HEK293T (cell line): ENCODE results near the gene CLDN16.

Experiments used
- CTBP1 ChIP-seq: fragments of 450-650 bp; IDR thresholded peaks from 2 replicates; pipeline ENCODE4 v1.6.1; 2016; ENCODE audit warnings: borderline replicate concordance
- NFRKB ChIP-seq: fragments of 450-650 bp; IDR thresholded peaks from 2 replicates; pipeline ENCODE4 v1.6.1; 2016; ENCODE audit warnings: mild to moderate bottlenecking, moderate library complexity
- PKNOX1 ChIP-seq: fragments of 450-650 bp; IDR thresholded peaks from 2 replicates; pipeline ENCODE4 v1.6.1; 2016

GRCh38 chr3:190362258-190362657, 25.7 kb upstream of the CLDN16 start:
- TF ChIP-seq PKNOX1 = no peak
- no peak for TF ChIP-seq CTBP1
- TF ChIP-seq NFRKB = no peak
